GM10847 (cell line): Measurements from ENCODE around the gene TMPRSS4.

Experiments
- POLR2A ChIP-seq: IDR thresholded peaks from 2 replicates; pipeline ENCODE4 v1.6.1; 2011; ENCODE audit not compliant: insufficient read length; ENCODE audit errors: extremely low read depth

The TMPRSS4 gene

DNA sequence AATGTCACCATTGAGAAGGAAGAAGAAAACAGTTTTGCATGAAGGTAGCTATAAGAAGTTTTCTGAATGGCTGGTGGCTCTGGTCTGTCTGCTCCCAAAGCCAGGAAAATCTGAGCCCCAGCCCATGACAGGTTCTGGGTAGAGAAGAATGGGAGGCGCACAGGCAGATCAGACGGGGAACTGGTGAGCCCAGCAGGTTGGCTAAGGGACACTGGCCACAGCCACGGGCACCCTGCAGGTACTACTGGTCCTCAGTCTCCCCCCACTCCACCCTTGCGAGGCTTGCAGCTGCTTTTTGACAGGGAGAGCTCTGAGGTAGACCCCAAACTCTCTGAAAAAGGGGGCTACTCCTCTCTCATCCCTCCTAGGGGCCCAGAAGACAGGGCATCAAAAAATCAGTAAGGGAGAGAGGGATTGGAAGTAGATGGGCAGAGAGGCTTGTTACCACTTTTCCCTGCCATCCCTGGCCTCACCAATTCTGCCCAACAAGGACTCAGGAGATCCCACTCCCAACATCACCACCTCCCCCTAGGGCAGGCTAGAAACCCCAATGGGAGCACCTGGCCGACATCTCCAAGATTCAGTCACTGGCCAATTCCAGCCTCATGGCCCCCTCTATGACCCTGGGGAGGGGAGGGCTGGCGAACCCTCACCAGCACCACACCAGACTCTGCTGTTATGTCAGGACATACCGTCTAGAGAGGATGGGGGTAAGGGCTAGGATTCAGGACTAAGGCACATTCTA is 58.3 kb downstream of the TMPRSS4 start:
- TF ChIP-seq POLR2A: no peak

DNA sequence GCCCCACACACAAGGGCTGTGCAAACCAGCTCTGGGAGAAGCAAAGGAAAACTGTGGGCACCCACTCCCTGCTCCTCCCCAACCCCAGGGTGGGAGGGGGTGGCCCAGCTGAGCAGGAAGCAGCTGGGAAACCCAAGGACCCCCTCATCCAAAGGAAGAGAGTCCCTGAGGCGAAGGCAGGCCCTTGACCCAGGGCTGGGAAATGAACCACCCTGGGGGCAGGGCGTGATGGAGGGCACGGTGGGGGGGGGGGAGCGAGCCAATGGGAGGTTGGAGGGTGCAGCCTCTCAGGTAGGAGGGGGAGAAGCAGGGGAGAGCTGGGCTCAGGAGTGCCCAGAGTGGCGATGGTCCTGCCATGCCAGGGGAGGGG is 58.9 kb downstream of the TMPRSS4 start:
- no peak for TF ChIP-seq POLR2A

DNA sequence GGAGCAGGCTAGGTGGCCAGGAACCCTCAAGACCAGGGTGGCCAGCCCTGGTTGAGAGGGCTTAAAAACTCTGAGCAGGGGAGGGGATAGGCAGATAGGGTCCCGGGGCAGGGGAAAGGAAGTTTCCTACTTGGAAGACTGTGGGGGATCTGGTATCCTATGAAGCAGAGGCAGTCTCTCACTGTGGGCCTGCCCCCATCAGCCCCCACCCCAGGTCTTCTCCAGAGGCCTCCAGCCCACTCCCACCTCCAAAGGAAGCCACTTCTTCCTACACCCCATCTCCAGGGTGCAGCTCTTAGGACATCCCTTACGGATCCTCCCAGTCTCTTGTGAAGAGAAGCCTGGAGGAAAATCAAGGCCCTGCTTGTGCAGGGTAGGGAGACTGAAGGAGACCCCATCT is 59.5 kb downstream of the TMPRSS4 start:
- TF ChIP-seq POLR2A: no peak

DNA sequence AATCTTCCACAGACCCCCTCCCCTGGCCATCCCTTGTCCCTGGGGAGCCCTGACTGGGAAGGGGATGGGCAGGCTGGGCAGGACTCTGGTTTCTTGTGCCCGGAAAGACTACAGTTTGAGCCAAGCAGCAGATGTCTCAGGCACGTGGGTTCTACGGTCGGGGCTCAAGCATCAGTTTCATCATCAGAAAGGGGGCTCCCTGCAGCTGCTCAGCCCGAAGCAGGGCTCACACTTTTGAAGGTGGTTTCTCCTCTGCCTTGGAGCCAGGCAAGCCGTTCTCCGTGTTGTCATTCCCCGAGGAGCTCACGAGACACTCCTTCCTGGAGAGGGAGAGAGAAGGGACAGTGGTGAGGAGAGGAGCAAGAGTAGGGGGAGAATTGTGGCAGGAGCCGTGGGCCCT is 59.9 kb downstream of the TMPRSS4 start:
- TF ChIP-seq POLR2A: no peak

DNA sequence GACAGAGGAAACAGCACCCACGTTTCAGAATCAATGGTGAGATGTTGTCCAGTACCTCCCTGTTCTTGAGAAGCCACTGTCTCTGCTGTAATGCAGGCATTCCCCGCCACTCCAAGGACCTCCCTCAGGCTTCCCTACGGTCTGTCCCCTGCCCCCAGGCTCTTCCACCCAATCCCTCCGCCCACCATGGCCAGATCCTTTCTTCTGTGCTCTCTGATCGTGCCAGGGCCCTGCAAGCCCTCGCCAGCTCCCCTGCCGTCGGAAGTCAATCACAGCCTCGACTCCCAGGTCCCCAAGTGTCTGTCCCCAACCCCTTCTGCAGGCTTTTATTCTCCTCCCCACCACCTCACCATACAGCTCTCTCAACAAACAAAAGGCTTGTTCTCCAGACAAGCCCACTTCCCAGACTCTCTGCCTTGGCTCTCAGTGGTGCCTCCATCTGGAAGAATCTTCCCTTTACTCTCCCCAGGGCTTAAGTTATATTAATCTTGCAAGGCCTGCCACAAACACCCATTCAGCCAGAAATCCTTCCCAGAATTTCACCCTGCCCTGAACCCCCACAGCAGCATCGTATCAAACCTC is 62.1 kb downstream of the TMPRSS4 start:
- no peak for TF ChIP-seq POLR2A

DNA sequence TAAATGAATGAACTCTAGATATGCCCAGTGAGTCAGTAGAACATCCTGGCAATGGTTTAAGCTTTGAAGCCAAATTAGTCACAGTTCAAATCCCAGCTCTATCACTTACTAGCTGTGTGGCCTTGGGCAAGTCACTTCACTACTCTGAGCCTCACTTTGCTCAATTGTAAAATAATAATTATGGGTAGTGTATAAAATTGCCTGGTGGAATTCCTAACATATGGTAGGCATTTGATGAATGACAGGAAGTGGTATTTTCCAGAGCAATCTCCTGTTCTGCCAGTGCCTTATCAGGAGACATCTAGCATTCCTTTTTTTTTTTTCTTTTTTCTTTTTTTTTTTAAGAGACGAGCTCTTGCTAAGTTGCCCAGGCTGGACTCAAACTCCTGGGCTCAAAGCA is 62.7 kb downstream of the TMPRSS4 start:
- TF ChIP-seq POLR2A: no peak

DNA sequence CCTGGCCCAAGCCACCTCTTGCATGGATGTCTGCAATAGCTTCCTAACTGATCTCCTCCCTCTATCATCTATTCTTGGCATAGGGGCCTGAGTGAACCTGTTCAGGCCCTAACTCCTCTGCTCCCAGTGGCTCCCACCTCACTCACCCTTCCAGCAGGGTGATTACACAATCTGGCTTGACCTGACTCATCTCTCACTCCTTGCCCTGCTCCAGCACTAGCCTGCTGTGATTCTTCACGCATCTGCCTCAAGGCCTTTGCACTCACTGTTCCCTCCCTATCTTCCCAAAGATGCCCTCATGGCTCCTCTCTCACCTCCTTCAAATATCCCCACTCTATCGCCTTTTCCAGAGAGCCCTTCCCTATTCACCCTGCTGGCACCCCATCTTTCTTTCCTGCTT is 65.2 kb downstream of the TMPRSS4 start:
- no peak for TF ChIP-seq POLR2A

DNA sequence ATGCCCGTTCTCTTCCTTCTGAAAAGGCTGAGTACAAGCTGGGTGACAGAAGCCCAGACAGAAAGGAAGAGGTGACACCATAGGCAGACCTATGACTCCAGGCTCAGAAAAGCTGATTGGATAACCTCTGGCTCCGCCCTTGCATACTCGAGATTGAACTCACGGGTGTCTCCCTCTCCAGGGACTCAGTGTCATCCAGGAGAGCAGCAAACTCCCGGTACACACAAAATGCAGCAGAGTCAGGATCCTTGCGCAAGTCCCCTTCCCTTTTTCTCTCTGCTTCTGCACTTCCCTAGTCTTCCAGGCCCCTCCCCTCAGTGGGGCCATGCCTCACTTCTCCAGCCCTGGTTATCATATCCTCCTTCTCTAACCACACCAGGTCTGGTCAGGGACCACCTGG is 65.9 kb downstream of the TMPRSS4 start:
- TF ChIP-seq POLR2A: no peak

DNA sequence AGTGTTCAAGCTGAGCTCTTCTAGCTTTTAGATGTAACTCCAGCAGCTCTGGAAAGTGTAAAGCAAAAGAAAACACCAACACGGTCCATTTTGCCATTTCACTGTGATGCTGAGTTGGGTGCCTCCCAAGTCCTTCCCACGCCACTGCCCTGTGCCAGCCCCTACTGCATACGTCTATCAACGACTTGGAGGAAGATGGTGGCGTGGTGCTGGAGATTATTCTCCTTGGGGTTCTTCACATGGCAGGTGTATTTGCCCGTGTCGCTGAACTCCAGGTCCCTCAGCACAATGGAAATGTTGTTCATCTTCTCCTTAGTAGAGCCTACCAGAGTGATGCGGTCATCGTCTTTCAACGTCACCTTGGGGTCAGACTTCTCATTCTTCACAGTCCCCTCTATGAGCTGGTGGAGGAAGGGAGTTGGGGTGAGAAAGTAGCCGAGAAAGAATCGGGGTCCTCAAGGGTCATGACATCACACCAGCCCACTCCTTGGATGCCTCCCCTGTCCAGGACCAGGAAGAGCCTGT is 66.8 kb downstream of the TMPRSS4 start:
- TF ChIP-seq POLR2A: no peak

DNA sequence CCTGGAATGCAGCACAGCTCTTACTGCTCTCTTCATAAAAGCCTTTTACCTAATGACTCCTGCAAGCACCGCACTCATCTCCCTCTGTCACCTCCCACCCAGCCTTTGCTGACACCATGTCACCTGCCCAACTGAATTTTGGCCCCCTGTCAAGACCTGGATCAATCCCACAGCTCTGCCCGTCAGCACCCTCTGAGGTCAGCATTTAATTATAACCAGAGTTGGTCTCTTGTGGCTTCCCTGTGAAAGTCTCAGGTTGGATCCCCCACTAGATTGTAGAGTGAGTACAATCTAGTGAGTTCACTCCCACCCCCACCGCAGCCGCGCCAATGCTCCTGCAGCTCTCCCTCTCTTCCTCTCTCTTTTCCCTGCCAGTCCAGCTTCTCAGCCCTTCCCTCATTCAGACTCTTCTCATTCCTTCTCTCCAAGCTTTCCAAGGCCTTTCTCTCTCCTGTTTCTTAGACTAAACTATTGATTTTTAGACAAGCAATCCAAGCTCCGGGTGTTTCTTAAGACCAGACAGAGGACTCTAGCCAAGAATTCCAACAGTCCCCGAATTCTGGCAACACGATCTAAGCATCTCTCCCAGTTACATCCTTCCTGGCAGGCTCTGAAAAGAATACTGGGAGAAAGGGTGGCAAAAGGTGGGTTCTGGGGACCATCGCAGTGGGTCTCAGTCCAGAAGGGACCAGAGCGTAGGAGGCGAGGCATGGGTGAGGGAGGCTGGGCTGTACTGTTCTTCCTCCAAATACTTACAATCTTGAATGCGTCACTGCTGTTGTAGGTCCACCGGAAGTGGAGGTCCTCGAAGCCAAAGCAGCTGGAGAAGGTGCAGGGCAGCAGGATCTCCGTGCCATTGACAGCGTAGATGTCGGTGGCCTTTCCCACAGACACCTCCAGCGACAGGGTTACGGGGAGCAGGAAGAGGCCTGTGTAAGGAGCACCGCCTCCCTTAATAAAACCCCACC is 67.7 kb downstream of the TMPRSS4 start:
- TF ChIP-seq POLR2A: no peak

DNA sequence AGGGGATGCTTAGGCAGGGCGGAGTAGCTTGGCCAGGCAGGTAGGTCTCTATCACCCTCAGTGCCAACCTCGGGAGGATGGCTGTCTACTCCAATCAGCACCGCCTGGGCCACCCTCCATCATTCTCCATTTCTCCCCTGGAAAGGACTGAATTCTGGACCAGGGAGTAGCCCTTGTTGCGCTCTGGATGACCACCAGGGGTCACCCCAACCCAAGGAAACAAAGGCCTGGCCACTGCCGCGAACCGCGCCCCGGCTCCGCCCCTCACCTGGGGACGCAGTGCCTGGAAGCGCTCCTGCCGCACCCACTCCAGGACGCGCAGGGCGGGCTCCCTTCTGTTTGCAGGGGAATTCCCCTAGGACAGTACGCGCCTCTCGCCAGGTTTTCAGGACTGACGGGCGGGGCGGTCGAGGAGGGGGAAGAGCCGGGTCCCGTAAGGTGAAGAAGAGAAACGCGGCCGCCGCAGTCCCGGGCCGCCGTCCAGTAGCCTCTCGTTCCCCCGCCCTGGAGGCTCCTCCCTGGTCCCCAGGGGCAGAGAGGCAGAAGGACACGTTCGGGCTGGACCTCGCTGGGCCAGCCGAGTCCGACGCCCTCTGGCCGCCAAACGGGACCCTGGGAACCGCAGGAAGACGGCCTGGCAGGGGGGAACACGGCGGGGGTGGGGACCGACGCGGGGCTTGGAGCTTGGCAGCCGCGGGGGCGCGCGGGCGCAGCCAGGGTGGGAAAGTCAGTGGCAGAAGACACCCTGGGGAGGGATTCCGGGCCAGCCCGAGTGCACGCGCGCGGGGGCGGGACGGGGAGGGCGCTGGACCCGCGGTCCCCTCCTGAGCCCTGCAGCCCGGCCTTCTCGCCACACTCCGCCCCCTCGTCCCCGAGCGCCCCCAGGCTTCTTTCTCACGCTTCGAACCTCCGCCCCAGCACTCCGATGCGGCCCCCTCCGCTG is 68.7 kb downstream of the TMPRSS4 start:
- TF ChIP-seq POLR2A: no peak

DNA sequence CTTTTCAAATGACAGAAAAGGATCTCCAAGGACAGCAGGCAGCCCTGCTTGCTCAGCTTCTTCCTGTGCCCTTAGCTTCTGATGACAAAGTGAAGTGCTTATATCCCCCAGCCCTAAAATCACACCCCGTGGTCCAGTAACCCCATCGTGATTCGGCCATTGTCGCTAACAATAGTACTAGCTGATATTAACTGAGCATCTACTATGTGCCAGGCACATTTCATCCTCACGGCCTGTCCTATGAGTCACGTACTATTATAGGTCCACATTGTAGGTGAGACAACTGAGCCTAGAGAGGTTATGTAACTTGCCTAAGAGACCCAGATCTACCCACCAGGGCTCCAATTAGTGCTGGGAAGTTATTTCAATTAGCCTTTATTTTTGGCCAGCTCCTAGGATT is 69.7 kb downstream of the TMPRSS4 start:
- no peak for TF ChIP-seq POLR2A

DNA sequence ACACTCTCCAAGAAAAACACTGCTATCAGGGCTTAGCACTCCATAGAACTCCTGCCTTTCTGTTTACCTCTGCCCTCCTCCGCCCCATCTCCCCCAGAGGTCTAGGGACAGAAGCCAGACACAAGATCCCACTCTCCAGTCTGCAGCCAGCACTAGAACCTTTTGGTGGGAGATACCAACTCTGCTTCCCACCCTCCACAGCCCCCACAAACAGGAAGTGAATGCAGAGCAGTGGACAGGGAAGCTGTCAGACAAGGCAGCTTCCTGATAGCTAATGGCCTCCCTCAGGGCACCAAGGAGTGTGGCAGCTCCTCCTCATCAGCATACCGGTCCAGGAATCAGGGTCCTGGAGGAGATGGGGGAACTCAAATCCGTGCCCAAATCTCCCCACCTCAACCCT is 70.6 kb downstream of the TMPRSS4 start:
- TF ChIP-seq POLR2A: no peak

DNA sequence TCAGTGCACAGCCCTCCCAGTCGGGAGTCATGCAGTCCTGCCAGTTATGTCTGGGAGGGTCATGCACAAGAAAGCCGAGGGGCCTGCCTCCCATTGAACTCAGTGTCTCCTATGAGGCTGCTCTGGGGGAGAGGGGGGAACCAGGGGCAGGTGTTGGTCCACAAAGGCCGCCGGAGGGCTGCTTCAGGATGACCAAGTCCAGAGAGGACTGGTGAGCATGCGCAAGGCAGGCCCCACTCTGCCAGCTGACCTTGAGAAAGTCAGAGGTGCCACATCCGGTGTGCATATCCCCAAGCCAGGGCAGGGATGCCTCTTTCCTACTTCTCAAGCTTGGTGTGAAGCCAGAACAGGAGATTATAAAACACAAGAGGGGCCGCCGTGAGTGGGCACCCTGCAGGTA is 71.4 kb downstream of the TMPRSS4 start:
- TF ChIP-seq POLR2A: no peak

DNA sequence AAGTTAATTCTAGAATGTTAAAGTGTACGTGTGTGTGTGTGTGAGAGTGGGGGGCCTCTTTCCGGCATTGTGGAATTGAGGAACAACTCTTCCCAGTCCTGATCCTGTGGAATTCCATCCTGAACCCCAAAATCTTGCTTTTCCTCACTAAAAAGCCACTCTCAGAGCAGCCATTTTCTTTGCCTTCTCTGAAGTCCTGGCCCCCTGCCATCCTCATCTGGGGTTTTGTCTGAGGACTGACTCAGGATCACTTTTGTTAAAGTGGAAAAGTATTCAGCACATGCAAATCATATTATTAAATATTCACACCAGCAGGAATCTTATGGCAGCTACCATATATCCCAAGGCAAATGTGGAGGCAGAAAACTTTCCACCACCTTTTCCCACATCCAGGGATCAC is 72.0 kb downstream of the TMPRSS4 start:
- TF ChIP-seq POLR2A: no peak
